Measurements from ENCODE around the gene ZPR1. TPM values are rescaled to one million over a fixed set of nuclear protein-coding genes. Genes with fewer than 3 reads are reported as not detected.
"Not testable (repeated sequence)": the region's sequence is repeated elsewhere in the genome, so short reads cannot be mapped to it uniquely, and the experiment has no call there.

ZPR1 gene
- total RNA-seq, 4 donors from 2014 or later = 18.1 to 45.9 (median 39.2) TPM

- no peaks in the 10 kb centered on the region for H3K36me3 ChIP-seq
- H3K27ac ChIP-seq = no peak overlapping the region
- H3K4me3 ChIP-seq = no peak overlapping the region
- H3K4me1 ChIP-seq = no peaks in the 10 kb centered on the region
- no peak for ATAC-seq
- no peaks in the 10 kb centered on the region for H3K9me3 ChIP-seq
- H3K27me3 ChIP-seq = peaks cover 5% of the 10 kb centered on the region
- TF ChIP-seq CTCF (IDR thresholded peaks at IDR 0.05) (no peak), POLR2A (IDR thresholded peaks at IDR 0.05) (no peak), POLR2AphosphoS5 (IDR thresholded peaks at IDR 0.05) (no peak), EP300 (IDR thresholded peaks at IDR 0.05) (no peak)
- WGBS, 2 donors (ENCODE audit: low coverage in 1 of 2) = 72 to 94% methylated on average over 4 to 14 of the region's 14 CpGs
Observed at GRCh38 chr11:116808262-116809175, 20.7 kb upstream of the ZPR1 start.

- 90 to 97% methylated on average over 5 to 6 of the region's 6 CpGs for WGBS, 2 donors (ENCODE audit: low coverage in 1 of 2)
- ATAC-seq = no peak
Observed at GRCh38 chr11:116807601-116808261, 19.9 kb upstream of the ZPR1 start.

GRCh38 chr11:116804001-116804400 is 16.2 kb upstream of the ZPR1 start:
- no peak overlapping the region for H3K27ac ChIP-seq
- H3K36me3 ChIP-seq = no peaks in the 10 kb centered on the region
- peaks cover 9% of the 10 kb centered on the region for H3K27me3 ChIP-seq
- H3K9me3 ChIP-seq = no peaks in the 10 kb centered on the region
- no peak for ATAC-seq
- WGBS, 2 donors (ENCODE audit: low coverage in 1 of 2) = 56 to 57% methylated on average over 3 of the region's 3 CpGs
- no peaks in the 10 kb centered on the region for H3K4me1 ChIP-seq
- no peak overlapping the region for H3K4me3 ChIP-seq
- TF ChIP-seq EP300 (IDR thresholded peaks at IDR 0.05) = no peak
- no peak for TF ChIP-seq CTCF (IDR thresholded peaks at IDR 0.05)
- TF ChIP-seq POLR2AphosphoS5 (IDR thresholded peaks at IDR 0.05) = no peak
- no peak for TF ChIP-seq POLR2A (IDR thresholded peaks at IDR 0.05)

More at GRCh38 chr11:116807601-116808261, 19.9 kb upstream of the ZPR1 start:
- no peaks in the 10 kb centered on the region for H3K36me3 ChIP-seq
- H3K4me3 ChIP-seq = no peak overlapping the region
- peaks cover 5% of the 10 kb centered on the region for H3K27me3 ChIP-seq
- no peak for TF ChIP-seq POLR2AphosphoS5 (IDR thresholded peaks at IDR 0.05)
- no peak for TF ChIP-seq POLR2A (IDR thresholded peaks at IDR 0.05)
- no peak for TF ChIP-seq EP300 (IDR thresholded peaks at IDR 0.05)
- no peak for TF ChIP-seq CTCF (IDR thresholded peaks at IDR 0.05)
- H3K4me1 ChIP-seq = no peaks in the 10 kb centered on the region
- H3K9me3 ChIP-seq = no peaks in the 10 kb centered on the region
- H3K27ac ChIP-seq = no peak overlapping the region

- not testable (repeated sequence) for H3K36me3 ChIP-seq, H3K9me3 ChIP-seq, H3K4me1 ChIP-seq, ATAC-seq, H3K27me3 ChIP-seq, H3K27ac ChIP-seq, H3K4me3 ChIP-seq
Observed at GRCh38 chr11:116801662-116802061, 13.8 kb upstream of the ZPR1 start.

- Histone ChIP-seq H3K4me3 (no peak overlapping the region), H3K9me3 (no peaks in the 10 kb centered on the region), H3K36me3 (no peaks in the 10 kb centered on the region), H3K27me3 (peaks cover 4% of the 10 kb centered on the region), H3K27ac (no peak overlapping the region), H3K4me1 (no peaks in the 10 kb centered on the region)
- WGBS, 2 donors (ENCODE audit: low coverage in 1 of 2) = 79 to 88% methylated on average over 2 of the region's 2 CpGs
- ATAC-seq = no peak
- TF ChIP-seq EP300 (IDR thresholded peaks at IDR 0.05) (no peak), CTCF (IDR thresholded peaks at IDR 0.05) (no peak), POLR2A (IDR thresholded peaks at IDR 0.05) (no peak), POLR2AphosphoS5 (IDR thresholded peaks at IDR 0.05) (no peak)
Observed at GRCh38 chr11:116800610-116801009, 12.8 kb upstream of the ZPR1 start.
